ENCODE measurements around the gene SYCP3.
"Not testable (repeated sequence)": the region's sequence is repeated elsewhere in the genome, so short reads cannot be mapped to it uniquely, and the experiment has no call there.

SYCP3 gene

GRCh38 chr12:101710288-101710687, 29.0 kb downstream of the SYCP3 start:
- DNase-seq = no peak

GRCh38 chr12:101707131-101707782, 32.0 kb downstream of the SYCP3 start:
- DNase-seq = no peak

GRCh38 chr12:101706403-101706802, 32.9 kb downstream of the SYCP3 start:
- DNase-seq = no peak

DNA sequence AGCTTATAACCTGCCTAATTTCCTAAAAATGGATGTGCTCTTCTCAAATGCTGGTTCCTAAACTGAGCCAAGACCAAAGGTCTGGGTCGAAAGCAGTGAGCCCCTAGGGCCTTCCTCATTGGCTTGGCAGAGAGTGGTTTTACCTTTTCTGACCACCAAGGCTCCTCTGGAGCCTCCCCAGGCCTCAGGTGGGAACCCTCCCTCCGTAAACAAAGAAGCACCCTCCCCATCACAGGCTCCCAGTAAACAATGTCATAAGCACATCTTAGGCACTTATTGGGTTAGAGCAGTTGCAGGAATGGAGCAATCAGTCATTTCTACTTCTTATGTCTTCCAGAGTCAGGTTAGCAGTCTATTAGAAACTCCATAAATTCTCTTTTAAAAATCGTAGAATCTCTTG, 35.8 kb downstream of the SYCP3 start:
- no peak for DNase-seq

DNA sequence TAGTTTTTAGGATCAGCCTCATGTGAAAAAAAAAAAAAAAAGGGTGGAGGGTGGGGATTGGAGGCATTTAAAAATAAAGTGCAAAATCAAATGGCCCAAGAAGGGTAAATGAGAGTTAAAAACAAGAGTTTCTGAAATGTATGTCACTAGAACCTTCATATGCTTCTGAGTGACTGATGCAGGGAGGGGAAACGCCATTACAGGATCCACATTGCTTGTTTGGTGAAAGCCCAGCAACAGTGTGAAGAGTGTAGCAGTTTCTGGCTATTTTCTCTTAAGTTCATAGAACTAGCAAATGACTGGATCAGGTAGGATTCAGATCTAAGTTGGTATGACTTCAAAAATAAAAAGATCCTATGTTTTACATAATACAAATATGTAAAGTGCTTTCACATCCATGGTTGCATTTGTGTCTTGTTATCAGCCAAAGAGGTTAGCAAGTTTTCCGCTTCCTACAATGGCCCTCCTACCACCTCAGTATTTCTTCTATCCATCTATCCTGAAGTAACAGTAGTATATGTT, 38.9 kb downstream of the SYCP3 start:
- no peak for DNase-seq

GRCh38 chr12:101698800-101699347, 40.4 kb downstream of the SYCP3 start:
- no peak for DNase-seq

GRCh38 chr12:101697930-101698799, 41.1 kb downstream of the SYCP3 start:
- DNase-seq = peak; percentile 11

- peak; percentile 22 for DNase-seq
Observed at GRCh38 chr12:101697197-101697929, 41.9 kb downstream of the SYCP3 start, which contains the start of gene CHPT1. Gene CHPT1 (plus strand): TSS chr12:101697640. CDS start chr12:101697862, 222 bp downstream.

DNA sequence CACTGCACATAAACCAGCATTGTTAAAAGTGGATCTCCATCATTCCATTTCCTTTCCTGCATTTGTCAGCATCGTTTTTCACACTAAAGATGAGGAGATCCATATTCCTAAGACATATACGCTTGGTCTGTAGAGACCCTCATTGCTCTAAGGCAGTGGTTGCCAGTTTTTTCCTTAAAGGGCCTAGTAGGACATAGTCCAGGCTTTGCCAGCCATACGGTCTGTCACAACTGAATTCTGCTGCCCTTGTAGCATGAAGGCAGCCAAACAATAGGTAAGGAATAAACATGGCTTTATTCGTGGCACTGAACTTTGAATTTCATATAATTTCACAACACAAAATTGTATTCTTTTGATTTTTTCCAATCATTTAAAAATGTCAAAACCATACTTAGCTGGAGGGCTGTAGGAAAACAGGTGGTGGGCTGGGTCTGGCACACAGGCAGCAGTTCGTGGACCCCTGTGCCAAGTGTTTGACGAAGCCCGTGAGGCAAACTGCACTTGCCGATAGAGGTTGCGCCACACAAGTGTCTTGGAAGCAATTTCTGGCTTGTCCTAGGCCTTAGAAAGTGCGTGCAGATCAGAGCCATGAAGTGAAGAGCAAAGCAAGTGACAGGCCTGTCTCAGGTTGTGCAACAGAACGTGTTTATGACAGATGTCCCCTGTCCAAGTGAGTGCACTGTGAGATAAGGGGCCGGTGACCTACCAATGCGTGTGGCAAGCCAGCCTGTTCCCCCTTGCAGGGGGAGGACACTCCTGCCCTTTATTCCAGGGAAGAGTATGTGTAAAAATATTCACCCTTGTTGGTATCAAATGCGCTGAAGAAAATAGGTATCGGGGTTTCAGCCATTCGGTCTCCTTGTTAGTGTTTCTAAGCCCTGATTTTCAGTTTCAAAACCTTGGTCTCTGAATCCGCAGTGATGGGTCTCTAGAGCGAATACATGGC, 42.7 kb downstream of the SYCP3 start:
- no peak for DNase-seq

DNA sequence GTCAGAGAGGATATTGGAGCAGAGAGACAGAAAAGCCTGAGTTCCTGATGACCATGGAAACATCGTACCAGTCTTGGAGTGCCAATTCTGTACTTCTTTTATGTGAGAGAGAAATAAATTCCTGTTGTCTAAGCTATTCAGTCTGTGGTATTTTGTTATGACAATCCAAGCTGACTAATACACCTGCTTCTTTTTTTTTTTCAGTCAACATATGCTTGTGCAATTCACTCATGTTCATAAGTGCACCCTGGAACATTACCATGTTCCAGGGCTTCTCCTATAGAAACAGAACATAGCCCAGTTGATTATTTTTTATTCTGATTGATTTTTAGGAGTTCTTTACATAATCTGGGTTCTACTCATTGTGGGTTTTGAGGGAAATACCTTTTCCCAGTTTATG, 43.6 kb downstream of the SYCP3 start:
- peak; percentile 15 for DNase-seq

DNA sequence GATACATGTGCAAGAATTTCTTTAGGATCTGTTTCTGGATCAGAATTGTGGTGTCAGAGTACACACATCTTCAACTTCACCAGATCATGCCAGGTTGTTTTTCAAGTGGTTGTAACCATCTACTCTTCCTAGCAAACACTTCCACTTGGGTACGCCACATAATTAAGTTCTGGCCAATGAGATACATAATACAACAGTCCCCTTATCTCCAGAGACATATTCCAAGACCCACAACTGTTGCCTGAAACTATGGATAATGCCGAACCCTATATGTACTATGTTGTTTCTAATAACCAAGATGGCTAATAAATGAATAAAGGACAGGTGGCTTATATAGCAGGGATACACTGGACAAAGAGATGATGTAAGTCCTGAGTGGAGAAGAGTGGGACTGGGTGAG, 44.3 kb downstream of the SYCP3 start:
- no peak for DNase-seq

- DNase-seq = no peak
Observed at GRCh38 chr12:101694297-101694848, 44.9 kb downstream of the SYCP3 start.

- no peak for DNase-seq
Observed at GRCh38 chr12:101691503-101692096, 47.7 kb downstream of the SYCP3 start.

DNA sequence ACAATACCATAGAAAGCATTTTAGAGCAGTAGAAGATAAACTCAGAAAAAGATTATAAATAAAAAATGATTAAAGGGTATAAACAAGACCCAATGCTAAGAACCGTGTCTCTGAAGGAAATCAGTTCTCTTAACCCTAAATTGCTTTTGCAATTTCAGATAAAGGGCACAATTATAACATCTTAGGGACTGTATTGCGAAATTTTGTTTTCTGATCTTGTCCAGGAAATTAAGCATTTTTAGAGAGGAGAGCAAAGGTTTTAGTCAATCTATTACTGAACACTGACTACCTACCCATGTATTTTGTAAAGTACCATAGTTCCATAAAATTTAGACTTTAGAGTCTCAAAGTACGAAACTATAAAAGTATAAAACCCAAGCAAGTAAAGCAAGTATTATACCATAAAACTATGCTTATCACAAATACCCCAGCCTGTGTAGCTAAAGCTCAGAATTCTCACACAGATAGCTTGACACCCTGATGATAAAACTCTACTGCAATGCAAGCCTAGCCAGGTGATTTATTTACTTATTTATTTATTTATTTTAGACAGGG, 48.6 kb downstream of the SYCP3 start:
- no peak for DNase-seq

DNA sequence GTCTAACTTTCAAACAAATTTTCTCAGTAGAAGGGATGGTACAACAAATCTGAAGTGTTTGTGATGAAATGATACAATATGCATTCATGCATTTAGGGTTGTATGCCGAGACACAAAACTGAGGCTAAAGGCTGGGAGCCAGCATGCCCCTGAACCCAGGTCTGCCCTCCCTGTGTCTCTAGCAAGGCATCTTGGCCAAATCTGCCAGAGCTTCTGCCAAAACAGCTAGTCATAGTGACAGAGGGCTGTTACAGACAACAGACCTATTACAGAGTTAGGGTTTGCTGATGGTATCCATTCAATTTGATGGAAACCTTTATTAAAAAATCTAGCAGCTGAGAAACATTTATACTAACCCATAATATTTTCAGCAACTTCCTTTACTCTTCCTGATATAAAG, 53.1 kb downstream of the SYCP3 start:
- no peak for DNase-seq

DNA sequence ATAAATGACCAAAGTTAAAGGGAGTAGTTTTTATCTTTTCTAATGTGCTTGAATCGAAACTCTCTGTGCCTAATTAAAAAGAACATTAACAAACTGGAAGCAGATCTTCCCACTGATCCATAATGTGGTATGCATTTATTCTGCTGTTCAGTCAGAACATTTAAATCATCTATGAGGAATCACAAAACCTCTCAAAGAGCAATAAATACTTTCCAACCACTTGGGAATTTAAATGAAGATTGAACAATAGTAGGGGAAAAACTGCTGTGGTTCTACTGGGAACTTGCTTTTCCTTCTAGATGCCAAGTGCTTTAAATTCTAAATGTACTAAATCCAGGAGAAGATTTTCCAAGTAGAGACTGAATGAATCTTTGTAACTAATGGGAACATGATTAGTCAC, 54.2 kb downstream of the SYCP3 start:
- peak; percentile 10 for DNase-seq

DNA sequence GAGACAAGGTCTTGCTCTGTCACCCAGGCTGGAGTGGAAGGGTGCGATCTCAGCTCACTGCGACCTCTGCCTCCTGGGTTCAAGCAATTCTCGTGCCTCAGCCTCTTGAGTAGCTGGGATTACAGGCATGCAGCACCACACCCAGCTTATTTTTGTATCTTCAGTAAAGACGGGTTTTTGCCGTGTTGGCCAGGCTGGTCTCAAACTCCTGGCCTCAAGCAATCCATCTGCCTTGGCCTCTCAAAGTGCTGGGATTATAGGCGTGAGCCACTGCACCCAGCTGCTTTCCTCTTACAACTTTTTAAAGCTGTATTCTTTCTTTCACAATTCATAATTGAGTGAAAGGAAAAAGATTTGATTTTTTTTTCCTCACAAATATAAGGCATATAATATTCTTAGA, 57.6 kb downstream of the SYCP3 start:
- DNase-seq = not testable (repeated sequence)

DNA sequence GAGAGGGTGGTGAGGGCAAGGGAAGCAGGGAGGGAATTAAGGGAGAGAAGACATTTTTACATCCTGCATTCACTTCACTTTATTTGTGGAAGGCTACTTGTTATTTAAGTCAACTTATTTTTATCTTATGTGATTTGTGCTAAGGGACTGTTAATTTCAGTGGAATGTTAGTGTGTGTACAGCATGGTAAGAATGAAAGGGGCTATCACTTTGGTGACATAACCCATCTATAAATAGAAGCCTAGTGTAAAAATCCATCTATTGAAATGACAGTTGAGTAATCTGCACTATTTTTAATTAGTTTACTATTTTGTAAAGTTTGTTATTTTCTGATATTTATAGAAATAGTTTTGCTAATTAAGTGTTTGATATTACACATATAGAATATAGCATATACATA, 58.6 kb downstream of the SYCP3 start:
- DNase-seq = no peak

DNA sequence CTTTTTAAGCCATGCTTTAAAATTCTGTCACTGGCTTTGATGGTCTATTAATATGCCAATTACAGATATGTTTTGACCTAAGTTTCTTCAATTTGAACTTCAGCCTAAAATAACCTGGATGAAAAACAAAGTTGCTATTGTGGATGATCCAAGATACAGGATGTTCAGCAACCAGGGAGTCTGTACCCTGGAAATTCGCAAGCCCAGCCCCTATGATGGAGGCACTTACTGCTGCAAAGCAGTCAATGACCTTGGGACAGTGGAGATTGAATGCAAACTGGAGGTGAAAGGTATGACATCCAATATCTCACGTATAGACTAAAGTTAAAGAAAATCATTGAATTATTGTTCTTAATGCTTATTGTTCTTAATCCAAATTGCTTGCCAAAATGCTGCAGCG, 59.0 kb downstream of the SYCP3 start:
- no peak for DNase-seq
